EH (cell line): ENCODE measurements around the gene YIPF6.
"Not testable (repeated sequence)": the region's sequence is repeated elsewhere in the genome, so short reads cannot be mapped to it uniquely, and the experiment has no call there.

Experiments
- DNase-seq: peaks from one replicate; pipeline ENCODE4 v3.0.0-alpha.2; 2015; ENCODE audit warnings: low read depth

Gene YIPF6

DNA sequence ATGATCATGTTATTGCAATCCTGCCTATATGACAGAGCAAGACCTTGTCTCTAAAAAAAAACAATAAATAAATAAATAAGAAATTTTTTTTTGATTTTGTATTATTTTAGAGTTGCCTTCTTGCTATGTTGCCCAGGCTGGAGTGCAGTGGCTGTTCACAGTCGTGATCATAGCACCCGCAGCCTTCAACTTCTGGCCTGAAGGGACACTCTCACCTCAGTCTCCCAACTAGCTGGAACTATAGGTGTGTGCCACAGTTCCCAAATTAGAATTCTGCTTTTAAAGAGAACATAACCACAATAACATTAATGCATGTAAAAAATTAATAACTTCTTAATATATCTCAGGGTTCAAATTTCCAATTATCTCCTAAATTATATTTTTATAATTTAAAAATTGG, 7.8 kb downstream of the YIPF6 start:
- DNase-seq, result no peak

DNA sequence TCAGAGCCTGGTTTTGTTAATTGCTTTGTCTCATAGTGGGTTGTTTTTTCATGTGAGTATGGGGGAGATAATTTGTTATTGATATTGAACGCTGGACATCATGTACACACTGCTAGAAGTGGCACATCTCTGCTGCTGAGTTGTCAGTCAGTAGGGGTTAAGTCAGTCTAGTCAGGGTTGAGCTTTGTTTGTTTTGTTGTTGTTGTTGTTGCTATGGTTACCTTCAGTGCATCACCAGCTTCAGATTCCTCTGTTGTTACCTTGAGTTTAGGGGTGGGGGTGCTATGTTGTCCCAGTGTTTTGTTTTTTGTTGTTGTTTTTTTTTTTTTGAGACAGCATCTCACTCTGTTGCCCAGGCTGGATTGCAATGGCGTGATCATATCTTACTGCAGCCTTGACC, 9.9 kb downstream of the YIPF6 start:
- DNase-seq, result peak; percentile 6

DNA sequence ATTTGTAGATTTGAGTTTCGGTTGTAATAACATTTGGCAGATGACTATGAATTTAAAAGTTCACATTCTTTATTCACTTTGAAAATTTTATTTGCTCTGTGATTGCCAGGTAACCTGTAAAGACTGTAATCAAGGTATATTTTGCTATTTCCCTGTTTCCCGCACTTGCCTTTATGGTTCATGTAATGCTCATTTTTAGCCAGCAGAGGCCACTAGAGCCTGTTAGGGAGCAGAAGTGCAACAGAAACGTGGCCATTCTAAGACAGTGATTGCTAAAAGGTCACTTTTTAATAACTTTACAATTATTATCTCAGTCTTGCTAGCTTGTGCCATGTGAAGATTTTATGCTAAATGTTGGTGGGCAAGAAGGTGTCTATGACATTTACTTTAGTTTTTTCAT, 12.4 kb downstream of the YIPF6 start:
- DNase-seq, result peak; percentile 51

DNA sequence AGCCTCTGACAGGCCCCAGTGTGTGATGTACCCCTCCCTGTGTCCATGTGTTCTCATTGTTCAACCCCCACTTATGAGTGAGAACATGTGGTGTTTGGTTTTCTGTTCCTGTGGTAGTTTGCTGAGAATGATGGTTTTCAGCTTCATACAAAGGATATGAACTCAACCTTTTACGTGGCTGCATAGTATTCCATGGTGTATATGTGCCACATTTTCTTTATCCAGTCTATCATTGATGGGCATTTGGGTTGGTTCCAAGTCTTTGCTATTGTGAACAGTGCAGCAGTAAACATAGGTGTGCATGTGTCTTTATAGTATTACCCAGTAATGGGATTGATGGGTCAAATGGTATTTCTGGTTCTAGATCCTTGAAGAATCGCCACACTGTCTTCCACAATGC, 25.8 kb downstream of the YIPF6 start:
- DNase-seq, result not testable (repeated sequence)

DNA sequence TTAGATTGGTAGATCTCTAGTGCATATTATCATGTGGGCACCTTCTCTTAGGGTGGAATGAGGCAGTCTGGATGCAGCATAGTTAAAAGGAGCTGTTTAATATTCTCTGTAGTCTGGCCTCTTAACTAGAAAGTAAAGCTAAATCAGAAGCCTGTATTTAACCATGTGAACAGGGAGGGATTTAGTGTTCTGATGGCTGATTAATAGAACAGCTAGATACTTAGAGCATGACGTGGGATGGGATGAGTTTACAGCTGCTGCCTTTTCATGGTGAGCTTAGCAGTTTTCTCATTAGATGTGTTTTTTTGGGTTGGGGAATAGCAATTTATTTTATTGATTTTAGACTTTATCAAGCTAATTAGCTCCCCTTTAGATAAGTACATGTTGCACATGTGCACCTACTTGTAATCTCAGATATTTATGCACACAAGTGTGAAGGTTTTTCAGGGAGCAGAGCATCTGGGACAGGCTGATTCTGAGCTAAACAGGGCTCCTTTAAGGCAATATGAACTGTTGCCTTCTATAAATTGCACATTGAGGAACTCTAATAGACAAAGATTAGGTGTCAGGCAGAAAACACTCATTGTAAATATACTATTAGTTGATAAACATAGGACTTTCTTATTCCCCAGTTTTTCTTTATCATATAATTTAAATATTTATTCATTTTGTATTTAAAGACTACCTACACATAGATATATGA, 34.1 kb downstream of the YIPF6 start:
- DNase-seq, result no peak

DNA sequence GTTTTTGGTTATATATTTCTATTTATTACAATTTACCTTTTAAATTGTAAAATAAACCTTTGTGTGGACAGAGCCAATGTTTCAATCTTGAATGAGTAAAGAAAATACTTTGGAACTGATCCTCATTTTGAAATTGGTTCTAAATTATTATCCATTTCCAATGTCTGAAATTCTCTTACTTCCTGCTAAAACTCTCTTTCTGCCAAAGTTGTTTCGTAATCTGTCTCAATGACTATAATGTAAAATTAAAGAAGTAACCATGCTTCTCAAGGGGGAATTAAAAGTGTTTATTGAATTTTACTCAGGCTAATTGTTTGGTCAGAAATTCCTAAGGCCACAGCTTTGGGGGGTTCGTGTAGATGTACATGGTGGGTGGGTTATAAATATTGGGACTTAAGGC, 34.8 kb downstream of the YIPF6 start:
- DNase-seq, result no peak

DNA sequence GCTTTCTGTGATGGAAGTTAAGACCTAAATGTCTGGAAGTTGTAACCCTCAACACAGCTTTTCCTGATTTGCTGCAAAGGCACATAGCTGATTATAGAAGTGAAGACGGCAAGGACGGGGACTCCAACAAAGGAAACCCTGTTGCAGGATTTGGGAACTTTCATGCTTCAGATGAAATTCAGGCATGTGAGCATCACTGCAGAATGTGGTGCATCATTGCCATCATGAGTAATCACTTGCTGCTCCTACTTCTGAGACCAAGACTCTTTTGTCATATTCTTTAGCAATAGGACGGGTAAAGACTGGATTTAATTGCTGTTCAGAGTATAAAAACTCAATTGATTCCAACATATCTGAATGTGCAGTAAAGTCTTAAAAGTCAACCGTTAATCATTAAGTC, 35.8 kb downstream of the YIPF6 start:
- no peak for DNase-seq

DNA sequence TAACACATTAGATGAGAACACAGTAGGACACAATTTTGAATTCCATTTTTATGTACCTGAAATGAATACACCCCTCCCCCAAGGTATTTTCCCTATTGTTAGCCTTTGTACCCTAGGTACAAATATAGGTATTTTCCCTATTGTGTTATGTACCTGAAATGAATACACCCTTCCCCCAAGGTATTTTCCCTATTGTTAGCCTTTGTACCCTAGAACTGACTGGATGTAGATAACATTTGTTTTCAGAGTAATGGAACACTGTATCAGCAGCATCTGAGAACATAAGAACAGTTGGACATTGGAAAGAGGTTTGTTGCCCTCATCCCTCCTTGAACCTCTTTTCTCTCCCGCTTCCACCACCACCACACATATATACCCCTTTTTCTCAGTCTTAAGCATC, 37.6 kb downstream of the YIPF6 start:
- DNase-seq, result no peak

DNA sequence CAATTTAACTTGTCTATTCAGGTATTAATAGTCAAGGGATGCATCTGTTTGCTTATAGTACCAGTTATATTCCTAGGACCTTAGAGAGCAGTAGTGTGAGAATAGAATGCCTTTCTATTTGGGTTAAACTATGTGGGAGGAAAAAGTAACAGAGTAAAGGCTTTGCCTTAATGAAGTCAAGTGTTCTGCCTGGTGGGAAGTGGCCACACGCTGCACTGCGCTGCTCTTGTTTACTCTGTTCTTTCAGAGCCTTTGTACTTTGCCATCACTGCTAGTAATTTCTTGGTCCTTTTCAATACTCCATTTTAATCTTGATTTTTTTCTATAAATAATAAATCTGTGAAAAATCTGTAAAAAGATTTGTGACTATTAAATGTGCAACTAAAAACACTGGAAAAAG, 38.0 kb downstream of the YIPF6 start:
- DNase-seq, result no peak

DNA sequence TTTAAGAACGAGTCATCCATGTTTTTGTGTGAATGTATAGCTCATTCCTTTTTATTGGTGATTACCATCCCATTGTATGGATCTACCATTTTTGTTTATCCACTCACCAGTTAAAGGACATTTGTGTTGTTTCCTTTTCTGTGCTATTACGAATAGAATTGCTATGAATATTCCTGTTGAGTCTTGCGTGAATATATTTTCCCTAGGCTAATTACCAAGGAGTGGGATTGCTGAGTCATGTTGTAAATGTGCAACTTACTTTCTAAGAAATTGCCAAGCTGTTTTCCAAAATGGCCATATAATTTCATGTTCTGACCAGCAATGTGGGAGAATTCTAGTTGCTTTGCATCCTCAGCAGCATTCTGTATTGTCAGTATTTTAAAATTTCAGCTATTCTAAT, 51.3 kb downstream of the YIPF6 start:
- no peak for DNase-seq

DNA sequence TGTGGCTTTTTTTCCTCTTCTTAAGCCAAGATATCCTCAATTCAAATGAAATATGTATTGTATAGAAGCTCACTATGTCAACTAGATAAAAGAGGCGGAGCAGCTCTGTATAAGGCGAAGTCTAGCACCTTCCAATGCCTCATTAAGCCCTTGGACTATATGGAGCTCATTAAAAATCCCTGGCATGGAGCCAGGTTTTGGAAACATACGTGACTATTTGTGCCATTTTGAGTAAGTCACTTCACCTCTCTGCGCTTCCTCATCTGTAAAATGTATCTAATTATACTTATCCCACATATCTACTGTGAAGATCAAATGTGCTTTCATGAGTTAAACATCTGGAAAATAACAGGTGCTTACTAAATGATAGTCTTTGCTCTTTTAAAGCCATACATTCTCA, 57.2 kb downstream of the YIPF6 start:
- no peak for DNase-seq

DNA sequence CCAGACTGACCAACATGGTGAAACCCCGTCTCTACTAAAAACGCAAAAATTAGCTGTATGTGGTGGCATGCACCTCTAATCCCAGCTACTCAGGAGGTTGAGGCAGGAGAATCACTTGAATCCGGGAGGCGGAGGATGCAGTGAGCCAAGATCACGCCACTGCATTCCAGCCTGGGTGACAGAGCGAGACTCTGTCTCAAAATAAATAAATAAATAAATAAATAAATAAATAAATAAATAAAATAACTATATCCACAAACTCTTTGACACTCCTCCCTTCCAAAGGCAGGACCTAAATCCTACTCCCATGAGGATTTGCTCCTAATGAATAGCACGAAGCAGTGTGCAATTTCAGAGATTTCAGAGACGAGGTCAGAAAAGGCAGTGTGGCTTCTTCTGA, 58.3 kb downstream of the YIPF6 start:
- not testable (repeated sequence) for DNase-seq

DNA sequence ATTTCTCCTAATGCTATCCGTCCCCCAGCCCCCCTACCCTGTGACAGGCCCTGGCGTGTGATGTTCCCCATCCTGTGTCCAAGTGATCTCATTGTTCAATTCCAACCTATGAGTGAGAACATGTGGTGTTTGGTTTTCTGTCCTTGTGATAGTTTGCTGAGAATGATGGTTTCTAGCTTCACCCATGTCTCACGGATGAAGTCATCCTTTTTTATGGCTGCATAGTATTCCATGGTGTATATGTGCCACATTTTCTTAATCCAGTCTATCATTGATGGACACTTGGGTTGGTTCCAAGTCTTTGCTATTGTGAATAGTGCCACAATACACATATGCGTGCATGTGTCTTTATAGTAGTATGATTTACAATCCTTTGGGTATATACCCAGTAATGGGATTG, 61.1 kb downstream of the YIPF6 start:
- not testable (repeated sequence) for DNase-seq

DNA sequence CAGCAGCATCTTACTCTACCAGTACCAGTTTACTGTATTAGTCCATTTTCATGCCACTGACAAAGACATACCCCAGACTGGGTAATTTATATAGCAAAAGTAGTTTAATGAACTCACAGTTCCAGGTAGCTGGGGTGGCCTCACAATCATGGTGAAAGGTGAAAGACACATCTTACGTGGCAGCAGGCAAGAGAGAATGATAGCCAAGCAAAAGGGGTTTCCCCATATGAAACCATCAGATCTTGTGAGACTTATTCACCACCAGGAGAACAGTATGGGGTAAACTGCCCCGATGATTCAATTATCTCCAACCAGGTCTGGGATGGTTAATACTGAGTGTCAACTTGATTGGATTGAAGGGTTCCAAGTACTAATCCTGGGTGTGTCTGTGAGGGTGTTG, 69.3 kb downstream of the YIPF6 start:
- DNase-seq, result no peak

DNA sequence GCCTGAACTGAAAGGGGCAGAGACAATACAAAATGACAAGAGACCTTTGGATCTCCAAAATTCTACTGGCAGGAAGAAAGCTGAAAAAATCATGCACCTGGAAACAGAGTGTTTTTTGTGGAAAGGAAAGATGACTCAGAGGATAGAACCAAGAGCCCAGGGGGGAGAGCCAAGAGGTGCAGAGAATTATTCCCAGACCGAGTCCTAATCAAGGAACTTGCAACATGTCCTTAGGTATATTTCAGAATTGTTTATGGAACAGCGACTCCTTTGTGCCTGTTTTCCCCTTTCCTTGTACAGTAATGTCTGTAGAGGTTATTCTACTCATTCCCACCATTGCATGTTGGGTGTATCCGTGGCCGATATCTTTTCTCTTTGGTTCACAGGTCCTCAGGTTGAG, 71.7 kb downstream of the YIPF6 start:
- no peak for DNase-seq

DNA sequence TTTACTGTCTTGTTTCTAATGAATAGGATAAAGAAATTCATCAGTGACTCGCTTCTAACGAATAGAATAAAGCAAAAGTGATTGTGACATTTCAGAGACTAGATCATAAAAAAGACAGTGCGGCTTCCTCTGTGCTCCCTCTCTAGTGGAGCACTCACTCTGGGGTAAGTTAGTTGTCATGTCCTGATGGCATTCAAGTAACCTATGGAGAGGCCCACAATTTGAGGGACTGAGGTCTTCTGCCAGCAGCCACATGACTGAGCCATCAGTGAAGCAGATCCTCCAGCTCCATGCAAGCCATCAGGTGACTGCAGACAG, 72.4 kb downstream of the YIPF6 start:
- DNase-seq, result no peak

DNA sequence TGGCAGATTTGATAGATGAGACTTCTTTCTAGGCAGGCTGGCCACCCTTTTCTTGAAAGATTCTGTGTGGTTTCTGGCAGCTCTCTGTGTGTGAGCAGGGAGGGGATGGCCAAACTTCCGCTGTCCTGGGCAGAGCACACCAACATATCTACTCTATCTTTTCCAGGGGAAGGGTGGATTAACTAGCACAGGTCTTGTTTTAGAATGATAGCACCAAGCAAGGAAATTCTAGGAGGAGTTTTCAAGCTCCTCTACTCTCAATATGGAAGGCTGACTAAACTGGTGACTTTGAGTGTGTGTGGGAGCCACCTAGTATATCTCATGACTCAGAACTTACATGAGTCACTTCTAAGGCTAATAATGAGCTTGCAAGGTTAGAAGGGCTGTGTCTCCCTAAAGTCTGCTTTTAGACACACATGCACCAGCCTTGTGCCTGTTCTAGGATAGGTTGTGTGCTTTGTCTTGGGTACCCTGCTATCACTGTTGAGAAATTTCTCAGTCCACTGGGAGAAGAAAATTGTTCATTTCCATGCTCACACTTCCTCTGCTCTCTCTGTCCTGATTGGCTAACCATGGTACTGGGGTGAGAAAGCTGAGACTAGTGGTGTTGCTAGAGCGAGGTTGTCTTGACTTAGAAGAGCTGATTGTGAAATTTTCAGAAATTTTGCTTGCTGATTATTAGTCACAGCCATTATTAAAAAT, 72.9 kb downstream of the YIPF6 start:
- DNase-seq, result peak; percentile 71

DNA sequence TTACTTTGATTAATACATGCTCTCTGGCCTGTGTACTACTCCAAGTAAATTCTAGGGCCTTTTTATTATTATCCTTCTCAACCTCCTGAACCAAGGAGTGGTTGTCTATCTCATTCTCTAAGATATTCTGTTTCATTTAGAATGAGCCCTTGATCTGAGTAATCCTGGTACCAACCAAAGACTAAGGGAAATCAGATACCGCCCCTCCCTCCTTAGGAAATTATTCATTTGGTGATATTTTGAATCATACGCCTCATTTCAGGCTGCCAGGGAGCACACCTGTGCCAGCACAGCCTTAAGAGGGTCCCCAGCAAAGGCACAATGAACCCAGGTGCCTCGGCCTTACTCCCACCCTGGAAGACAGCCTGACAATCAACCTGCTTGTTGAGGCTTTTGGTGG, 75.4 kb downstream of the YIPF6 start:
- DNase-seq, result no peak

DNA sequence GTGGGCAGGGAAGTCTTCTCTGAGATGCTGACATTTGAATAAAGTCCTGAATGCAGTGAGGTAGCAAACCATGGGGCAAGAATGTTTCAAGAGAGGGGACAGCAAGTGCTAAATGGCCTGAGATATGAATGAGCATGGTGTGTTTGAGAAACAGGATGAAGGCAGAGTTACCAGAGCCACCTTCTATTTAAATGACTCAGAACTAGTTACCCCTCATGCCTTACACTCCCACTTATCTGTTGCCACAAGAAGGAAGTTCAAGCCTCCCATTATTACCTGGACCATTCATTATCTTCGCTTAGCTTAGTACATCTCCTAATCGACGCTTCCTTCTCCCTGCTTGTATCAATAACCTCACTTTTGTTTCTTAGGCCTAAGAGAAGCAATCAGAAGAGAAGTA, 81.0 kb downstream of the YIPF6 start:
- no peak for DNase-seq

DNA sequence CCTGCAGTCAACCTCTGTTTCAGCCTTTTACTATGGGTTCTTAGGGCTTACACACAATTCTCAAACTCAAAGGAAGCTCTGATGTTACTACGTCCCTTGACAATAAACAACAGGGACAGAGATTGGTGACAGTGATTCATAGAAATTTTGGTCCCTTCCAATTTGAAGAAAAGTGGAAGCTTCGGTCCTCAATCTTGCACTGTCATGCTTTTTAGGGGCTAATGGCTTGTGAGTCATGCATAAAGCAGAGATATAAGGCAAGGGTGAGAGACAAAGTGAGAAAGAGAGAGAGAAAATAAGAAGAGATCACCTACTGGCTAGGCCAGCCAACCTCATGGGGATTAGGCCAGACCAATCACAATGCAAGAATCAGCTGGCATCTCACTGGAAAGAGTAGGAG, 85.4 kb downstream of the YIPF6 start:
- no peak for DNase-seq
